GM12878 (cell line): ENCODE data around the gene VGLL3.

ENCODE experiments used
- ASH2L ChIP-seq: fragments of 300-600, 200-600 bp; sonication (generic); IDR thresholded peaks from 2 replicates; pipeline ENCODE4 v1.6.1; 2017; ENCODE audit warnings: low read depth, mild to moderate bottlenecking, borderline replicate concordance
- CHD1 ChIP-seq: IDR thresholded peaks from 2 replicates; pipeline ENCODE4 v1.6.1; 2012; ENCODE audit warnings: low read depth, low read length, improper control_type of control experiment
- DPF2 ChIP-seq: fragments of 450-650 bp; IDR thresholded peaks from 2 replicates; pipeline ENCODE4 v1.6.1; 2017; ENCODE audit warnings: mild to moderate bottlenecking
- EP300 ChIP-seq, 2 experiments: fragments of 150-350 bp in 1 of 2; IDR thresholded peaks; 2 replicates each; pipeline ENCODE4 v1.6.1; 2011 to 2012; ENCODE audit warnings: low read depth in 2 of 2, low read length in 2 of 2, borderline replicate concordance in 1 of 2, improper control_type of control experiment in 1 of 2, inconsistent platforms in 1 of 2; ENCODE audit not compliant: control insufficient read depth in 1 of 2
- POLR2A ChIP-seq: IDR thresholded peaks from 2 replicates; pipeline ENCODE4 v1.6.1; 2011; ENCODE audit warnings: low read depth, mild to moderate bottlenecking, low read length
- RFX5 ChIP-seq: IDR thresholded peaks from 2 replicates; pipeline ENCODE4 v1.6.1; 2011; ENCODE audit warnings: low read depth, low read length, improper control_type of control experiment
- STAT1 ChIP-seq: fragments of 450-650 bp; conservative IDR thresholded peaks from 2 replicates; pipeline ENCODE4 v1.6.1; 2014; ENCODE audit warnings: antibody characterized with exemption, mild to moderate bottlenecking
- SUZ12 ChIP-seq: fragments of 200-600 bp; sonication (generic); IDR thresholded peaks from one replicate; pipeline ENCODE4 v1.6.1; 2018; ENCODE audit warnings: antibody characterized with exemption, mild to moderate bottlenecking; ENCODE audit not compliant: unreplicated experiment
- TF ChIP-seq, protein P1 (sequence below): fragments of 450-650 bp; IDR thresholded peaks from 2 replicates; pipeline ENCODE4 v1.6.1; 2016; ENCODE audit warnings: mild to moderate bottlenecking, moderate library complexity, borderline replicate concordance
- TF ChIP-seq, protein P2 (sequence below), 3 experiments: IDR thresholded peaks in 2 of 3; conservative IDR thresholded peaks in 1 of 3; 2 replicates each; pipeline ENCODE4 v1.5.1; 2011; ENCODE audit warnings: low read depth in 3 of 3, low read length in 3 of 3, mild to moderate bottlenecking in 3 of 3, control low read depth in 2 of 3, moderate library complexity in 2 of 3, inconsistent platforms in 1 of 3, mixed read lengths in 1 of 3; ENCODE audit not compliant: control insufficient read depth in 2 of 3, insufficient read depth in 1 of 3; ENCODE audit errors: extremely low read depth in 1 of 3
- TF ChIP-seq, protein P3 (sequence below): IDR thresholded peaks from 2 replicates; pipeline ENCODE4 v1.6.1; 2011; ENCODE audit warnings: low read depth, mild to moderate bottlenecking, low read length, moderate library complexity, borderline replicate concordance; ENCODE audit errors: extremely low read depth
- TF ChIP-seq, protein P4 (sequence below): fragments of 450-650 bp; IDR thresholded peaks from 2 replicates; pipeline ENCODE4 v1.6.1; 2017; ENCODE audit warnings: mild to moderate bottlenecking, moderate library complexity

DNA sequence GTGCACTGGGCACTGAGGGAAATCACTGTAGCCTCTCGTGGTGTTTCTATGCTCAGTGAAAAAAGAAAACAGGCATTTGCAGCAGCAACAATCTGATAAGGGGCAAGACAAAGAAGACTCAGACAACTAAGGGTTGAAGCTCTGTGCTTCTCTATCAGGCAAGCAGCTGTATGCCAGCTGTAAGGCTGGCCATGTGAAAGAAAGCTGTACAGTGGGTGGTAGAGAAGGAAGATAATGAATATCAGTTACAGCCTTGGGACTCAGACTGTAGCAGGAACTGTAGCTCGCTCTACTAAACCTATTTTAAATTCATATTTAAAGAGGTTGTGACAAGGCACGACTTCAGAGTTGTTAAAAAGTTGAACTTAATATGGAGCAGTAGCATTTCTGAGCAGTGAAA, 76.3 kb downstream of the VGLL3 start:
- TF ChIP-seq, protein P1, sequence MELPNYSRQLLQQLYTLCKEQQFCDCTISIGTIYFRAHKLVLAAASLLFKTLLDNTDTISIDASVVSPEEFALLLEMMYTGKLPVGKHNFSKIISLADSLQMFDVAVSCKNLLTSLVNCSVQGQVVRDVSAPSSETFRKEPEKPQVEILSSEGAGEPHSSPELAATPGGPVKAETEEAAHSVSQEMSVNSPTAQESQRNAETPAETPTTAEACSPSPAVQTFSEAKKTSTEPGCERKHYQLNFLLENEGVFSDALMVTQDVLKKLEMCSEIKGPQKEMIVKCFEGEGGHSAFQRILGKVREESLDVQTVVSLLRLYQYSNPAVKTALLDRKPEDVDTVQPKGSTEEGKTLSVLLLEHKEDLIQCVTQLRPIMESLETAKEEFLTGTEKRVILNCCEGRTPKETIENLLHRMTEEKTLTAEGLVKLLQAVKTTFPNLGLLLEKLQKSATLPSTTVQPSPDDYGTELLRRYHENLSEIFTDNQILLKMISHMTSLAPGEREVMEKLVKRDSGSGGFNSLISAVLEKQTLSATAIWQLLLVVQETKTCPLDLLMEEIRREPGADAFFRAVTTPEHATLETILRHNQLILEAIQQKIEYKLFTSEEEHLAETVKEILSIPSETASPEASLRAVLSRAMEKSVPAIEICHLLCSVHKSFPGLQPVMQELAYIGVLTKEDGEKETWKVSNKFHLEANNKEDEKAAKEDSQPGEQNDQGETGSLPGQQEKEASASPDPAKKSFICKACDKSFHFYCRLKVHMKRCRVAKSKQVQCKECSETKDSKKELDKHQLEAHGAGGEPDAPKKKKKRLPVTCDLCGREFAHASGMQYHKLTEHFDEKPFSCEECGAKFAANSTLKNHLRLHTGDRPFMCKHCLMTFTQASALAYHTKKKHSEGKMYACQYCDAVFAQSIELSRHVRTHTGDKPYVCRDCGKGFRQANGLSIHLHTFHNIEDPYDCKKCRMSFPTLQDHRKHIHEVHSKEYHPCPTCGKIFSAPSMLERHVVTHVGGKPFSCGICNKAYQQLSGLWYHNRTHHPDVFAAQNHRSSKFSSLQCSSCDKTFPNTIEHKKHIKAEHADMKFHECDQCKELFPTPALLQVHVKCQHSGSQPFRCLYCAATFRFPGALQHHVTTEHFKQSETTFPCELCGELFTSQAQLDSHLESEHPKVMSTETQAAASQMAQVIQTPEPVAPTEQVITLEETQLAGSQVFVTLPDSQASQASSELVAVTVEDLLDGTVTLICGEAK: no peak
- TF ChIP-seq, protein P2, sequence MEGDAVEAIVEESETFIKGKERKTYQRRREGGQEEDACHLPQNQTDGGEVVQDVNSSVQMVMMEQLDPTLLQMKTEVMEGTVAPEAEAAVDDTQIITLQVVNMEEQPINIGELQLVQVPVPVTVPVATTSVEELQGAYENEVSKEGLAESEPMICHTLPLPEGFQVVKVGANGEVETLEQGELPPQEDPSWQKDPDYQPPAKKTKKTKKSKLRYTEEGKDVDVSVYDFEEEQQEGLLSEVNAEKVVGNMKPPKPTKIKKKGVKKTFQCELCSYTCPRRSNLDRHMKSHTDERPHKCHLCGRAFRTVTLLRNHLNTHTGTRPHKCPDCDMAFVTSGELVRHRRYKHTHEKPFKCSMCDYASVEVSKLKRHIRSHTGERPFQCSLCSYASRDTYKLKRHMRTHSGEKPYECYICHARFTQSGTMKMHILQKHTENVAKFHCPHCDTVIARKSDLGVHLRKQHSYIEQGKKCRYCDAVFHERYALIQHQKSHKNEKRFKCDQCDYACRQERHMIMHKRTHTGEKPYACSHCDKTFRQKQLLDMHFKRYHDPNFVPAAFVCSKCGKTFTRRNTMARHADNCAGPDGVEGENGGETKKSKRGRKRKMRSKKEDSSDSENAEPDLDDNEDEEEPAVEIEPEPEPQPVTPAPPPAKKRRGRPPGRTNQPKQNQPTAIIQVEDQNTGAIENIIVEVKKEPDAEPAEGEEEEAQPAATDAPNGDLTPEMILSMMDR (IDR thresholded peaks at IDR 0.05 in 2 of 3, conservative IDR thresholded peaks at IDR 0.05 in 1 of 3; ENCODE audit: control insufficient read depth in 2 of 3, extremely low read depth in 1 of 3, insufficient read depth in 1 of 3, low read depth in 3 of 3, low read length in 3 of 3): no peak
- TF ChIP-seq SUZ12 (no peak), STAT1 (no peak), EP300 (IDR thresholded peaks at IDR 0.05; ENCODE audit: borderline replicate concordance in 1 of 2, control insufficient read depth in 1 of 2, low read depth in 2 of 2, low read length in 2 of 2) (no peak), ASH2L (no peak), POLR2A (no peak), RFX5 (no peak), DPF2 (no peak), CHD1 (no peak)
- TF ChIP-seq, protein P3, sequence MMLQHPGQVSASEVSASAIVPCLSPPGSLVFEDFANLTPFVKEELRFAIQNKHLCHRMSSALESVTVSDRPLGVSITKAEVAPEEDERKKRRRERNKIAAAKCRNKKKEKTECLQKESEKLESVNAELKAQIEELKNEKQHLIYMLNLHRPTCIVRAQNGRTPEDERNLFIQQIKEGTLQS: no peak
- TF ChIP-seq, protein P4, sequence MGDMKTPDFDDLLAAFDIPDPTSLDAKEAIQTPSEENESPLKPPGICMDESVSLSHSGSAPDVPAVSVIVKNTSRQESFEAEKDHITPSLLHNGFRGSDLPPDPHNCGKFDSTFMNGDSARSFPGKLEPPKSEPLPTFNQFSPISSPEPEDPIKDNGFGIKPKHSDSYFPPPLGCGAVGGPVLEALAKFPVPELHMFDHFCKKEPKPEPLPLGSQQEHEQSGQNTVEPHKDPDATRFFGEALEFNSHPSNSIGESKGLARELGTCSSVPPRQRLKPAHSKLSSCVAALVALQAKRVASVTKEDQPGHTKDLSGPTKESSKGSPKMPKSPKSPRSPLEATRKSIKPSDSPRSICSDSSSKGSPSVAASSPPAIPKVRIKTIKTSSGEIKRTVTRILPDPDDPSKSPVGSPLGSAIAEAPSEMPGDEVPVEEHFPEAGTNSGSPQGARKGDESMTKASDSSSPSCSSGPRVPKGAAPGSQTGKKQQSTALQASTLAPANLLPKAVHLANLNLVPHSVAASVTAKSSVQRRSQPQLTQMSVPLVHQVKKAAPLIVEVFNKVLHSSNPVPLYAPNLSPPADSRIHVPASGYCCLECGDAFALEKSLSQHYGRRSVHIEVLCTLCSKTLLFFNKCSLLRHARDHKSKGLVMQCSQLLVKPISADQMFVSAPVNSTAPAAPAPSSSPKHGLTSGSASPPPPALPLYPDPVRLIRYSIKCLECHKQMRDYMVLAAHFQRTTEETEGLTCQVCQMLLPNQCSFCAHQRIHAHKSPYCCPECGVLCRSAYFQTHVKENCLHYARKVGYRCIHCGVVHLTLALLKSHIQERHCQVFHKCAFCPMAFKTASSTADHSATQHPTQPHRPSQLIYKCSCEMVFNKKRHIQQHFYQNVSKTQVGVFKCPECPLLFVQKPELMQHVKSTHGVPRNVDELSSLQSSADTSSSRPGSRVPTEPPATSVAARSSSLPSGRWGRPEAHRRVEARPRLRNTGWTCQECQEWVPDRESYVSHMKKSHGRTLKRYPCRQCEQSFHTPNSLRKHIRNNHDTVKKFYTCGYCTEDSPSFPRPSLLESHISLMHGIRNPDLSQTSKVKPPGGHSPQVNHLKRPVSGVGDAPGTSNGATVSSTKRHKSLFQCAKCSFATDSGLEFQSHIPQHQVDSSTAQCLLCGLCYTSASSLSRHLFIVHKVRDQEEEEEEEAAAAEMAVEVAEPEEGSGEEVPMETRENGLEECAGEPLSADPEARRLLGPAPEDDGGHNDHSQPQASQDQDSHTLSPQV: no peak
